Natural killer cell (primary cell): Measurements from ENCODE around the gene PDE6G. TPM values are rescaled to one million over a fixed set of nuclear protein-coding genes. Genes with fewer than 3 reads are reported as not detected.

ENCODE experiments used
- ATAC-seq, 3 donors: fragments of 150-1000 bp in 2 of 3; fragments of 200-7000 bp in 1 of 3; cut with Tn5 transposase; 1 replicate in 1 of 3; 2 replicates in 2 of 3; pipeline ENCODE4 v1.10.0; 2021; ENCODE audit warnings: mild to moderate bottlenecking in 2 of 3, moderate library complexity in 2 of 3
- DNase-seq, 2 donors: peaks; one replicate each; pipeline versions ENCODE4 v3.0.0 to v3.0.0-alpha.2; 2013 to 2021; ENCODE audit warnings: mixed read lengths in 1 of 2
- H3K27ac ChIP-seq: one replicate; pipeline ENCODE4 v1.5.1; 2013; ENCODE audit warnings: mild to moderate bottlenecking, low read length
- H3K27me3 ChIP-seq: one replicate; pipeline ENCODE4 v1.6.1; 2013; ENCODE audit warnings: low read length; ENCODE audit not compliant: control insufficient read depth, insufficient read depth
- H3K36me3 ChIP-seq: one replicate; pipeline ENCODE4 v1.6.1; 2013; ENCODE audit warnings: low read length; ENCODE audit not compliant: control insufficient read depth, insufficient read depth
- H3K4me1 ChIP-seq: one replicate; pipeline ENCODE4 v1.6.1; 2013; ENCODE audit warnings: low read length; ENCODE audit not compliant: control insufficient read depth, insufficient read depth
- H3K4me3 ChIP-seq: one replicate; pipeline ENCODE4 v1.5.1; 2013; ENCODE audit warnings: low read length
- H3K9me3 ChIP-seq: one replicate; pipeline ENCODE4 v1.6.1; 2013; ENCODE audit warnings: low read length; ENCODE audit not compliant: control insufficient read depth, insufficient read depth
- H3K27ac Mint-ChIP-seq, 2 donors: one replicate each; pipeline ENCODE4 v1.8.0; 2022; ENCODE audit warnings: mild to moderate bottlenecking in 2 of 2, mixed read lengths in 2 of 2, moderate library complexity in 1 of 2
- H3K27me3 Mint-ChIP-seq, 2 donors: one replicate each; pipeline ENCODE4 v1.8.0; 2022; ENCODE audit warnings: low read depth in 2 of 2, mixed read lengths in 2 of 2
- H3K36me3 Mint-ChIP-seq: one replicate; pipeline ENCODE4 v1.8.0; 2022; ENCODE audit warnings: mixed read lengths
- H3K4me1 Mint-ChIP-seq, 2 donors: one replicate each; pipeline ENCODE4 v1.8.0; 2022; ENCODE audit warnings: mixed read lengths in 2 of 2
- H3K4me3 Mint-ChIP-seq: one replicate; pipeline ENCODE4 v1.8.0; 2022; ENCODE audit warnings: mild to moderate bottlenecking, moderate library complexity, mixed read lengths
- H3K9me3 Mint-ChIP-seq, 2 donors: one replicate each; pipeline ENCODE4 v1.8.0; 2022; ENCODE audit warnings: mixed read lengths in 2 of 2
- WGBS: methylation state at CpG from one replicate; pipeline ENCODE4 v1.1.7; 2013; ENCODE audit warnings: missing lambda C conversion rate; ENCODE audit not compliant: insufficient coverage; 5-methylcytosine and 5-hydroxymethylcytosine counted together
- intact Hi-C: fragments of 100-400 bp; cut with micrococcal nuclease; formaldehyde crosslinking; loops from one replicate; pipeline ENCODE4 v1.14.2; 2022
- total RNA-seq, 4 donors: library from RNA; stranded (reverse); fragments of 120-200 nt in 1 of 4; gene quantifications; one replicate each; pipeline versions ENCODE4 v1.2.3 to v1.2.4, GENCODE V29; 2013 to 2022
- TF ChIP-seq, protein P1 (sequence below): fragments of 200-600 bp; IDR thresholded peaks from one replicate; pipeline ENCODE4 v1.8.0; 2022; ENCODE audit warnings: antibody characterized with exemption

Gene PDE6G
- total RNA-seq, 3 donors from 2014 or later (not counting 1 experiment from before 2014, with no cell fraction given) = 21.9 to 42.8 (median 26.6) TPM

DNA sequence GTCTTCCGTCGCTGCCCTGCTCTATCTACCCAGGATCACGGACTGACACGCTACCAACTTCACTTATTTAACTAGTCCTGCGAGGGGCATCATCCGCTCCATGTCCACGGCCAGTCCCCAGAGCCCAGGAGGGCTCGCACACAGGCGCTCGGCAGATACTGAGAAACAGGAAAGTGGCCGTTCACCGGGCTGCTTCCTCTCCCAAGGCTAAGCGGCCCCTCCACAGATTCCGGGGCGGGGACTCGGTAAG lies 9.7 kb upstream of the PDE6G start:
- Mint-ChIP-seq H3K27me3 (no peaks in the 10 kb centered on the region), H3K4me1 (peaks cover 15 to 23% of the 10 kb centered on the region in 2 donors), H3K9me3 (no peaks in the 10 kb centered on the region), H3K36me3 (no peaks in the 10 kb centered on the region), H3K27ac (peak overlapping the region; percentile 89 to 94), H3K4me3 (peak overlapping the region; percentile 94)
- ATAC-seq (peak; percentile 22 to 47 (median 27)), DNase-seq (peak in 1 of 2 donors; percentile 58)
- no peaks in the 10 kb centered on the region for H3K9me3 ChIP-seq
- H3K27ac ChIP-seq = peak overlapping the region; percentile 83
- intact Hi-C loops = loop anchor here (5.0 kb wide), 1 partner anchor 36 kb away; the partner anchor contains the start of gene MRPL12
- H3K4me3 ChIP-seq = peak overlapping the region; percentile 89
- TF ChIP-seq, protein P1, sequence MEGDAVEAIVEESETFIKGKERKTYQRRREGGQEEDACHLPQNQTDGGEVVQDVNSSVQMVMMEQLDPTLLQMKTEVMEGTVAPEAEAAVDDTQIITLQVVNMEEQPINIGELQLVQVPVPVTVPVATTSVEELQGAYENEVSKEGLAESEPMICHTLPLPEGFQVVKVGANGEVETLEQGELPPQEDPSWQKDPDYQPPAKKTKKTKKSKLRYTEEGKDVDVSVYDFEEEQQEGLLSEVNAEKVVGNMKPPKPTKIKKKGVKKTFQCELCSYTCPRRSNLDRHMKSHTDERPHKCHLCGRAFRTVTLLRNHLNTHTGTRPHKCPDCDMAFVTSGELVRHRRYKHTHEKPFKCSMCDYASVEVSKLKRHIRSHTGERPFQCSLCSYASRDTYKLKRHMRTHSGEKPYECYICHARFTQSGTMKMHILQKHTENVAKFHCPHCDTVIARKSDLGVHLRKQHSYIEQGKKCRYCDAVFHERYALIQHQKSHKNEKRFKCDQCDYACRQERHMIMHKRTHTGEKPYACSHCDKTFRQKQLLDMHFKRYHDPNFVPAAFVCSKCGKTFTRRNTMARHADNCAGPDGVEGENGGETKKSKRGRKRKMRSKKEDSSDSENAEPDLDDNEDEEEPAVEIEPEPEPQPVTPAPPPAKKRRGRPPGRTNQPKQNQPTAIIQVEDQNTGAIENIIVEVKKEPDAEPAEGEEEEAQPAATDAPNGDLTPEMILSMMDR = no peak
- peaks cover 41% of the 10 kb centered on the region for H3K4me1 ChIP-seq
- WGBS = under 1% methylated on average over 16 of the region's 16 CpGs
- no peaks in the 10 kb centered on the region for H3K27me3 ChIP-seq
- peaks cover 15% of the 10 kb centered on the region for H3K36me3 ChIP-seq

DNA sequence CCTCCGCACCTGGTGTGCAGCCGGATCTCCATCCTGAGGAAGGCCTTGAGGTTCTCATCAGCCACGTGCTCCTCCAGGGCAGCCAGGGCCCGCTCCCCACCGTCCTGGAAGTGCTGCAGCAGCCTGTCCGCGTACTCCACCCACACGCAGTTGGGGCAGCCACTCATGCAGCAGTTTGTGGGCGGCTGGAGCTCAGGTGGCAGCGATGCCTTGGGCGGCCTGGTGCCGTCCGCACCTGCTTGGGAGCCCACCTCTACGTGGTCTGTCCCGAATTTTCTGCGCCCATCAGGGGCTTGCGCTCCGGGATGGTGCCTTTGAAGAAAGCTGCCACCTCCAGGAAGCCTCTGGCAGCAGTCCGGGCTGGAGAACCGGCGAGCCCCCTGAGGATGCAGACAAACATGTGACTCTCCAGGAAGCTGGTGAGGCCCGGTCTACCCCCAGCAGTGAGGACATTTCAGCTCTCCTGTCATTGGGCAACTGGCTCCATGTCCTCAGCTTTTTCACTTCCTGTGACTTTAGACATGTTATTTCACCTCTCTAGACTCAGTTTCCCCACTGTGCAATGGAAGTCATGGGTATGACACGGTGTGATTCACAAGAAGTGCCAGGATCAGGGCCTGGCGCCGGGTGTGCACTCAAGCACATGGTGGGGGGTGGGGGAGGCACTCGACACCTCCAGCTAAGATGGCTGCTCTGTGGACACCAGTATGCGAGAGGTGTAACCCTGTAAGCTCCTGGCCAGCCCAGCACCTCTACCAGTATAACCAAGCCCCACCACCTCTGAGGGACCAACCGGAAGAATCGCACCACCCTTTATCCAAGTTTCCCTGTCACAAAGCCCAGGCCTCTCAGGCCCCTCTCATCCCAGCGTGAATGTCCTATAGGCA lies 9.1 kb upstream of the PDE6G start:
- peak overlapping the region; percentile 94 for H3K4me3 Mint-ChIP-seq
- H3K36me3 Mint-ChIP-seq = no peaks in the 10 kb centered on the region
- no peaks in the 10 kb centered on the region for H3K9me3 Mint-ChIP-seq
- H3K4me1 Mint-ChIP-seq = peaks cover 15 to 23% of the 10 kb centered on the region in 2 donors
- peak overlapping the region; percentile 89 to 94 for H3K27ac Mint-ChIP-seq
- no peaks in the 10 kb centered on the region for H3K9me3 ChIP-seq
- H3K27ac ChIP-seq = peak overlapping the region; percentile 83
- no peaks in the 10 kb centered on the region for H3K27me3 ChIP-seq
- peak overlapping the region; percentile 89 for H3K4me3 ChIP-seq
- DNase-seq (peak; percentile 33 to 64), ATAC-seq (peak; percentile 23 to 35 (median 33))
- peaks cover 11% of the 10 kb centered on the region for H3K36me3 ChIP-seq
- H3K4me1 ChIP-seq = peaks cover 41% of the 10 kb centered on the region
- intact Hi-C loops = loop anchor here (5.0 kb wide), 1 partner anchor 37 kb away; the partner anchor contains the start of gene MRPL12
- no peaks in the 10 kb centered on the region for H3K27me3 Mint-ChIP-seq
- 53% methylated on average over 29 of the region's 30 CpGs for WGBS
- TF ChIP-seq, protein P1 = no peak

DNA sequence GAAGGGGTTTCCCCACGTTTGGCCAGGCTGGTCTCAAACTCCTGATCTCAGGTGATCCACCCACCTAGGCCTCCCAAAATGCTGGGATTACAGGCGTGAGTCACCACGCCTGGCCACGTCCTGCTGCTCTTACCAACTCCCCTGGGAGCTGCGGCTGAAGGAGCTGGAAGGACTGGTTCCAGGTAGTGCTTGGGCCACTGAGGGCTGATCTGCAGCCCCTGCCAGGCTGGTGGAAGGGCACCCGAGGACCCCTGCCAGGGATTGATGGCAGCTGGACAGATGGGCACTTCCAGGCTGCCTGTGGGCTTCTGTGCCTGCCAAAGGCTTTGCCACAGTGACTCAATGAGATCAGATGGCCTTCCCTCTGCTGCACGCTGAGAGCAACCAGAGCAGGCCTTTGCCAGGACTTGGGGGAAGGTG lies 7.7 kb upstream of the PDE6G start:
- peaks cover 2% of the 10 kb centered on the region for H3K36me3 ChIP-seq
- ATAC-seq = no peak
- Mint-ChIP-seq H3K36me3 (no peaks in the 10 kb centered on the region), H3K4me3 (no peak overlapping the region), H3K9me3 (no peaks in the 10 kb centered on the region), H3K27ac (no peak overlapping the region), H3K27me3 (no peaks in the 10 kb centered on the region), H3K4me1 (peaks cover 15 to 23% of the 10 kb centered on the region in 2 donors)
- H3K9me3 ChIP-seq = no peaks in the 10 kb centered on the region
- intact Hi-C loops = no loop called here
- peaks cover 41% of the 10 kb centered on the region for H3K4me1 ChIP-seq
- DNase-seq = no peak
- 80% methylated on average over 7 of the region's 7 CpGs for whole genome bisulfite sequencing
- TF ChIP-seq, protein P1 = no peak
- no peak overlapping the region for H3K4me3 ChIP-seq
- no peak overlapping the region for H3K27ac ChIP-seq
- H3K27me3 ChIP-seq = no peaks in the 10 kb centered on the region
